Coronary artery (tissue), 2 donors: ENCODE measurements around the gene PDCD1LG2.

Experiments used
- DNase-seq: peaks from one replicate; pipeline ENCODE4 v3.0.0-alpha.2; 2017; ENCODE audit warnings: low spot score
- H3K27ac ChIP-seq, 2 donors: fragments of 200-600 bp; sonication (generic); one replicate each; pipeline ENCODE4 v1.5.1; 2016 to 2019
- H3K4me3 ChIP-seq: fragments of 200-600 bp; sonication (generic); 2 replicates; pipeline ENCODE4 v1.5.1; 2016; ENCODE audit warnings: mild to moderate bottlenecking, moderate library complexity
- TF ChIP-seq, protein P1 (sequence below): fragments of 200-600 bp; sonication (generic); IDR thresholded peaks from one replicate; pipeline ENCODE4 v1.5.1; 2019; ENCODE audit warnings: antibody characterized with exemption

PDCD1LG2 gene

DNA sequence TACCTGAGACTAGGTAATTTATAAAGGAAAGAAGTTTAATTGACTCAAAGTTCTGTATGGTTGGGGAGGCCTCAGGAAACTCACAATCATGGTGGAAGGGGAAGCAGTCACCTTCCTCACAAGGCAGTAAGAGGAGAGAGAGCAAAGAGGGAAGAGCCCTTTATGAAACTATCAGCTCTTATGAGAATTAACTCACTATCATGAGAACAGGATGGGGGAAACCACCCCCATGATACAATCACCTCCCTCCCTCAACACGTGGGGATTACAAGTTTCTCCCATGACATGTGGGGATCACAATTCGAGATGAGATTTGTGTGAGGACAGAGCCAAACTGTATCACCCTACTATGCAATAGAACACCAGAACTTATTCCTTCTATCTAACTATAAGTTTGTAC is 32.1 kb upstream of the PDCD1LG2 start:
- TF ChIP-seq, protein P1, sequence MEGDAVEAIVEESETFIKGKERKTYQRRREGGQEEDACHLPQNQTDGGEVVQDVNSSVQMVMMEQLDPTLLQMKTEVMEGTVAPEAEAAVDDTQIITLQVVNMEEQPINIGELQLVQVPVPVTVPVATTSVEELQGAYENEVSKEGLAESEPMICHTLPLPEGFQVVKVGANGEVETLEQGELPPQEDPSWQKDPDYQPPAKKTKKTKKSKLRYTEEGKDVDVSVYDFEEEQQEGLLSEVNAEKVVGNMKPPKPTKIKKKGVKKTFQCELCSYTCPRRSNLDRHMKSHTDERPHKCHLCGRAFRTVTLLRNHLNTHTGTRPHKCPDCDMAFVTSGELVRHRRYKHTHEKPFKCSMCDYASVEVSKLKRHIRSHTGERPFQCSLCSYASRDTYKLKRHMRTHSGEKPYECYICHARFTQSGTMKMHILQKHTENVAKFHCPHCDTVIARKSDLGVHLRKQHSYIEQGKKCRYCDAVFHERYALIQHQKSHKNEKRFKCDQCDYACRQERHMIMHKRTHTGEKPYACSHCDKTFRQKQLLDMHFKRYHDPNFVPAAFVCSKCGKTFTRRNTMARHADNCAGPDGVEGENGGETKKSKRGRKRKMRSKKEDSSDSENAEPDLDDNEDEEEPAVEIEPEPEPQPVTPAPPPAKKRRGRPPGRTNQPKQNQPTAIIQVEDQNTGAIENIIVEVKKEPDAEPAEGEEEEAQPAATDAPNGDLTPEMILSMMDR, result no peak
- H3K4me3 ChIP-seq, result no peak overlapping the region
- DNase-seq, result no peak
- H3K27ac ChIP-seq, result no peak overlapping the region

DNA sequence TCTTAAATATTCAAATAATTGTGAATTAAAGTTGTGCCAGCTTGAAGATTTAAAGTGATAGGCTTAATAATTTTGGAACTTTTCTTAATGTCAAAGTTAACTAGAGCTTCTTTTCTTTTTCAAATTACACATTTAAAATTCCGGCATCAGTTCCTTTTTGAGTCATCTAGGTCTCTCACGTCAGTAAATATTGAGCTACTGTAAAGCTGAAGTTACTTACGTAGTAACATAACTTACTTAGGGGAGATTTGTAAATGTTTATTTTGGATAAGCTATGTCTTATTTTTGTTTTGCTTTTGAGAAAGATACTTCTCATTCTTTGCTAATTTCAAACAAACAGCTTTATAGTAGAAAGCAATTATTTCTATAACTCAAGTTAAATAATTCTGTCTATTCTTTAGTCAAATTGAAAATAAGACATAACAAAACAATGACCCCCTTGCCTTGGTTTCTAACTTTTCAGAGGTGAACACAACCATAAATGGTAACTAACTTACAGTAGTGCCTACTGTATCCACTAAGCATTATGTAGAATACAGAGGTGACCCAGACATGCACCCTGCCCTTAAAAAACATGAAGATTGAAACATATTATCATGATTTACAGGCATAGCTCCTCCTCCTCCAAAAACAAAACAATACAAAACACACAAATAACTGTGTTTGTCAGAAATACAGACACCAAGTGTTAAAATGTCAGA is 30.2 kb upstream of the PDCD1LG2 start:
- DNase-seq, result no peak
- TF ChIP-seq, protein P1, result no peak
- H3K4me3 ChIP-seq, result no peak overlapping the region
- H3K27ac ChIP-seq, result no peak overlapping the region

DNA sequence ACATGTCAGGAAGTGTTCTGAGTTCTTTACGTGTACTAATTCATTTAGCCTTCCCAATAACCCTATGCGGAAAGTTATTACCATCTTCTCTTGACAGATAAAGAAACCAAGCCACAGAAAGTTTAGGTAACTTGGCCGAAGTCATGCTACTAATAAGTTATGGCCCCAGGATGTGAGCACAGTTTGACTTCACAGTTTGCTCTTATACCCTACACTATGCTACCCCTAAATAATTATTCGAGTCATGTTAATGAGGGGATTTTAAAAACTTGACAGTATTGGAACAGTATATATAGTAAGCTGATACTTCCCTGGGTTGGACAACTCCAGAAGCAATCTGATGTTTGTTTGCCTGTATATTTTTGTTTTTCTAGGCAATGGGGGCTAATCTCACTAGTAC is 29.4 kb upstream of the PDCD1LG2 start:
- H3K4me3 ChIP-seq, result no peak overlapping the region
- TF ChIP-seq, protein P1, result no peak
- no peak overlapping the region for H3K27ac ChIP-seq
- no peak for DNase-seq

DNA sequence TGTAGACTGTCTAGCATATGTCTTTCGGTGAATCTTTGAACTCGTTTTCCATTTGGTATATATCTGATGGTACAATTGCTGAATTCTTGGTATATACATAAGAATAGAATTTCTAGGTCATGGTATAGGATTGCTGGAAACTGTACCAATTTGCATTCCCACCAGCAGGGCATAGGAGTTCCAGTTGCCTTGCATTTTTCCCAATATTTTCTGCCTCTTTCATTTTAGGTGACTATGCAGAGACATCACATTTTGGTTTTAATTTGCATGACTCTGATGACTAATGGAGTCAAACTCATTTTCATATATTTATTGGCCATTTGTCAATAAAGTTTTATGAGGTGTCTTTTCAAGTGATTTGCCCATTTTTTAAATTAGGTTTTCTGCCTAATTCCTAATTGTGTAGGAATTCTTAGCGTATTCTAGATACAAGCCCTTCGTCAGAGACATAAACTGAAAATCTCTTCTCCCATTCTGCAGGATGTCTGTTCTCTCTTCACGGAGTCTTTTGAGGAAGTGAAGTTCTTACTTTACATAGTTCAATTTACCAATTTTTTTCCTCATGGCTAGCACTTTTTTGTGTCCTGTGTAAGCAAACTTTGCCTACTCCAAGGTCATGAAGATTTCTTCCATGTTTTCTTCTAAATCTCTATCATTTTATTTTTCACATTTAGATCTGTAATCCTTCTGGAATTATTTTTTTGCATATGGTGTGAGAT is 28.9 kb upstream of the PDCD1LG2 start:
- no peak overlapping the region for H3K4me3 ChIP-seq
- TF ChIP-seq, protein P1, result no peak
- no peak overlapping the region for H3K27ac ChIP-seq
- no peak for DNase-seq

DNA sequence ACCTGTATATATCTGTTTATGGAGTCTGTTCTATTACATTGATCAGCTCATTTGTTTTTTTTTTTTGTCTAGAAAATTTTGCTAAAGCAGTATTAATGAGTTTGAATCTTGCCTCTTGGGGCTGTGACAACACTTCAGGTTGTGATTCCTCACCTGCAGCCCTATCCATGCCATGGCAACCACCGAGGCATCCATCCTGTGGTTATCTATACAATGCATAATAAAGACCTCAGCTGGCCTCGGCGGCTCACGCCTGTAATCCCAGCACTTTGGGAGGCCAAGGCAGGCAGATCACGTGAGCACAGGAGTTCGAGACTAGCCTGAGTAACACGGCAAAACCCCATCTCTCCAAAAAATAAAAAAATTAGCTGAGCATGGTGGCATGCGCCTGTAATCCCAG is 28.1 kb upstream of the PDCD1LG2 start:
- no peak for DNase-seq
- no peak overlapping the region for H3K27ac ChIP-seq
- H3K4me3 ChIP-seq, result no peak overlapping the region
- TF ChIP-seq, protein P1, result no peak

DNA sequence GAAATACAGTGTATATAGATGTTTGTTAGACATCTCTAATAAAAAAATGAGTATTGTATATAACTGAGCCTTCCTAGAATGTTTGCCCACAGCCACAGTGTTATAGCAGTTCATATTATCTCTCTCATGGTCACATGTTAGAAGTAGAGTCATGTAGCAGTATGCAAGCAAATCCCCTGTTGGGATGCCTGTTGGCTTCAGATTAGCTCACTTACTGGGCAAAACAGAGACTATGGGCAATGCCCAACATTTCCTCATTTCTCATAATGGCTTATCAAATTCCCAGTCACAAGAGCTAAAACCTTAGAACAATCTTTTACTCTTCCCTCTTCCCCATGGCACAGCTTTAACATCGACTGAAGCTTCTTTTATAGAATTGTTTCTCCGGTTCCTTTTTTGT is 27.0 kb upstream of the PDCD1LG2 start:
- TF ChIP-seq, protein P1, result no peak
- DNase-seq, result no peak
- H3K4me3 ChIP-seq, result no peak overlapping the region
- no peak overlapping the region for H3K27ac ChIP-seq
